Measurements from ENCODE around the gene BGN.

BGN gene

GRCh38 chrX:153455571-153455970 is 39.2 kb upstream of the BGN start:
- DNase-seq (no peak), ATAC-seq (replicated peaks) (no peak)
- Mint-ChIP-seq H3K36me3 (ENCODE audit: insufficient read depth) (peaks cover 15% of the 10 kb centered on the region), H3K27ac (no peak overlapping the region), H3K4me1 (ENCODE audit: low read depth in 2 of 2) (no peaks in the 10 kb centered on the region), H3K27me3 (no peaks in the 10 kb centered on the region), H3K9me3 (no peaks in the 10 kb centered on the region), H3K4me3 (no peak overlapping the region)

- Mint-ChIP-seq H3K27ac (no peak overlapping the region), H3K4me3 (no peak overlapping the region), H3K27me3 (no peaks in the 10 kb centered on the region), H3K36me3 (ENCODE audit: insufficient read depth) (peaks cover 18% of the 10 kb centered on the region), H3K4me1 (ENCODE audit: low read depth in 2 of 2) (no peaks in the 10 kb centered on the region), H3K9me3 (no peaks in the 10 kb centered on the region)
- DNase-seq (no peak), ATAC-seq (replicated peaks) (no peak)
These were observed 38.6 kb upstream of the BGN start for GRCh38 chrX:153456161-153456560.

GRCh38 chrX:153456704-153457103 is 38.1 kb upstream of the BGN start:
- no peak overlapping the region for H3K27ac Mint-ChIP-seq
- no peaks in the 10 kb centered on the region for H3K27me3 Mint-ChIP-seq
- H3K4me1 Mint-ChIP-seq (ENCODE audit: low read depth in 2 of 2) = no peaks in the 10 kb centered on the region
- H3K9me3 Mint-ChIP-seq = no peaks in the 10 kb centered on the region
- ATAC-seq (replicated peaks) (no peak), DNase-seq (no peak)
- no peak overlapping the region for H3K4me3 Mint-ChIP-seq
- H3K36me3 Mint-ChIP-seq (ENCODE audit: insufficient read depth) = peaks cover 18% of the 10 kb centered on the region

GRCh38 chrX:153457136-153457825 is 37.5 kb upstream of the BGN start:
- H3K4me3 Mint-ChIP-seq = no peak overlapping the region
- peaks cover 18% of the 10 kb centered on the region for H3K36me3 Mint-ChIP-seq (ENCODE audit: insufficient read depth)
- no peak for DNase-seq
- H3K4me1 Mint-ChIP-seq (ENCODE audit: low read depth in 2 of 2) = no peaks in the 10 kb centered on the region
- H3K9me3 Mint-ChIP-seq = no peaks in the 10 kb centered on the region
- H3K27me3 Mint-ChIP-seq = no peaks in the 10 kb centered on the region
- no peak overlapping the region for H3K27ac Mint-ChIP-seq
- ATAC-seq (replicated peaks) = no peak

- Mint-ChIP-seq H3K4me3 (no peak overlapping the region), H3K36me3 (ENCODE audit: insufficient read depth) (peaks cover 18% of the 10 kb centered on the region), H3K27me3 (no peaks in the 10 kb centered on the region), H3K4me1 (ENCODE audit: low read depth in 2 of 2) (no peaks in the 10 kb centered on the region), H3K9me3 (no peaks in the 10 kb centered on the region), H3K27ac (no peak overlapping the region)
- ATAC-seq (replicated peaks) (no peak), DNase-seq (no peak)
These were observed 36.8 kb upstream of the BGN start for GRCh38 chrX:153457827-153458466.

- Mint-ChIP-seq H3K9me3 (no peaks in the 10 kb centered on the region), H3K36me3 (ENCODE audit: insufficient read depth) (peaks cover 13% of the 10 kb centered on the region), H3K27ac (no peak overlapping the region), H3K4me3 (no peak overlapping the region), H3K4me1 (ENCODE audit: low read depth in 2 of 2) (no peaks in the 10 kb centered on the region), H3K27me3 (no peaks in the 10 kb centered on the region)
- DNase-seq (no peak), ATAC-seq (replicated peaks) (no peak)
These were observed 36.3 kb upstream of the BGN start for GRCh38 chrX:153458476-153458875.

GRCh38 chrX:153459986-153460385 is 34.8 kb upstream of the BGN start:
- no peak for DNase-seq

GRCh38 chrX:153460826-153461225 is 34.0 kb upstream of the BGN start:
- ATAC-seq (replicated peaks) (peak; percentile 45), DNase-seq (peak; percentile 8 to 22 (median 20))
- H3K9me3 Mint-ChIP-seq = no peaks in the 10 kb centered on the region
- H3K4me3 Mint-ChIP-seq = no peak overlapping the region
- H3K27ac Mint-ChIP-seq = no peak overlapping the region
- H3K27me3 Mint-ChIP-seq = no peaks in the 10 kb centered on the region
- peaks cover 13% of the 10 kb centered on the region for H3K36me3 Mint-ChIP-seq (ENCODE audit: insufficient read depth)
- peaks cover 0 to 1% of the 10 kb centered on the region in 2 donors for H3K4me1 Mint-ChIP-seq (ENCODE audit: low read depth in 2 of 2)

More at GRCh38 chrX:153459986-153460385, 34.8 kb upstream of the BGN start:
- ATAC-seq (replicated peaks) = no peak
- Mint-ChIP-seq H3K9me3 (no peaks in the 10 kb centered on the region), H3K4me3 (no peak overlapping the region), H3K27me3 (no peaks in the 10 kb centered on the region), H3K36me3 (ENCODE audit: insufficient read depth) (peaks cover 13% of the 10 kb centered on the region), H3K4me1 (ENCODE audit: low read depth in 2 of 2) (peaks cover 0 to 1% of the 10 kb centered on the region in 2 donors), H3K27ac (no peak overlapping the region)

- peaks cover 13% of the 10 kb centered on the region for H3K36me3 Mint-ChIP-seq (ENCODE audit: insufficient read depth)
- DNase-seq (no peak), ATAC-seq (replicated peaks) (no peak)
- no peak overlapping the region for H3K27ac Mint-ChIP-seq
- no peak overlapping the region for H3K4me3 Mint-ChIP-seq
- no peaks in the 10 kb centered on the region for H3K9me3 Mint-ChIP-seq
- H3K4me1 Mint-ChIP-seq (ENCODE audit: low read depth in 2 of 2) = peaks cover 3% of the 10 kb centered on the region in 2 donors
- no peaks in the 10 kb centered on the region for H3K27me3 Mint-ChIP-seq
These were observed 32.5 kb upstream of the BGN start for GRCh38 chrX:153462291-153462690.

GRCh38 chrX:153463031-153463430 is 31.7 kb upstream of the BGN start:
- no peak overlapping the region for H3K4me3 Mint-ChIP-seq
- peaks cover 5 to 7% of the 10 kb centered on the region in 2 donors for H3K4me1 Mint-ChIP-seq (ENCODE audit: low read depth in 2 of 2)
- no peaks in the 10 kb centered on the region for H3K27me3 Mint-ChIP-seq
- no peak for ATAC-seq (replicated peaks)
- no peaks in the 10 kb centered on the region for H3K9me3 Mint-ChIP-seq
- H3K27ac Mint-ChIP-seq = no peak overlapping the region
- DNase-seq = no peak
- peaks cover 16% of the 10 kb centered on the region for H3K36me3 Mint-ChIP-seq (ENCODE audit: insufficient read depth)

- no peak for ATAC-seq (replicated peaks)
- peaks cover 16% of the 10 kb centered on the region for H3K36me3 Mint-ChIP-seq (ENCODE audit: insufficient read depth)
- DNase-seq = no peak
- peaks cover 5 to 7% of the 10 kb centered on the region in 2 donors for H3K4me1 Mint-ChIP-seq (ENCODE audit: low read depth in 2 of 2)
- H3K9me3 Mint-ChIP-seq = no peaks in the 10 kb centered on the region
- no peaks in the 10 kb centered on the region for H3K27me3 Mint-ChIP-seq
- H3K4me3 Mint-ChIP-seq = no peak overlapping the region
- H3K27ac Mint-ChIP-seq = peak overlapping the region in 1 of 2 donors; percentile 67
These were observed 31.2 kb upstream of the BGN start for GRCh38 chrX:153463556-153463955.

GRCh38 chrX:153464116-153464515 is 30.7 kb upstream of the BGN start:
- Mint-ChIP-seq H3K4me3 (no peak overlapping the region), H3K36me3 (ENCODE audit: insufficient read depth) (peaks cover 16% of the 10 kb centered on the region), H3K27me3 (no peaks in the 10 kb centered on the region), H3K4me1 (ENCODE audit: low read depth in 2 of 2) (peaks cover 7% of the 10 kb centered on the region in 2 donors), H3K27ac (peak overlapping the region in 1 of 2 donors; percentile 67), H3K9me3 (no peaks in the 10 kb centered on the region)
- ATAC-seq (replicated peaks) (no peak), DNase-seq (no peak)

GRCh38 chrX:153465691-153466380 is 28.9 kb upstream of the BGN start:
- H3K4me3 Mint-ChIP-seq = no peak overlapping the region
- DNase-seq = no peak
- H3K9me3 Mint-ChIP-seq = no peaks in the 10 kb centered on the region
- no peak overlapping the region for H3K27ac Mint-ChIP-seq
- H3K36me3 Mint-ChIP-seq (ENCODE audit: insufficient read depth) = peaks cover 4% of the 10 kb centered on the region
- H3K27me3 Mint-ChIP-seq = no peaks in the 10 kb centered on the region
- peaks cover 7% of the 10 kb centered on the region in 2 donors for H3K4me1 Mint-ChIP-seq (ENCODE audit: low read depth in 2 of 2)
- ATAC-seq (replicated peaks) = no peak

All from effector memory CD8-positive, alpha-beta T cell (primary cell).